ENCODE results near the gene ALOX5AP.

The ALOX5AP gene

GRCh38 chr13:30750036-30750435 is 14.7 kb downstream of the ALOX5AP start:
- no peaks in the 10 kb centered on the region for H4K20me1 ChIP-seq (ENCODE audit: insufficient read depth, low read length)
- H3K27me3 ChIP-seq (ENCODE audit: insufficient read depth, low read length, poor library complexity): no peaks in the 10 kb centered on the region
- no peak for ATAC-seq (ENCODE audit: insufficient read depth, low read depth)
- TF ChIP-seq CTCF (IDR thresholded peaks at IDR 0.05; ENCODE audit: borderline replicate concordance, extremely low read depth, low read length, poor library complexity, severe bottlenecking): no peak
- no peak for TF ChIP-seq EZH2 (IDR thresholded peaks at IDR 0.05; ENCODE audit: borderline replicate concordance, low read depth, low read length, severe bottlenecking)
- no peak overlapping the region for H3K4me2 ChIP-seq (ENCODE audit: insufficient read depth, low read length)
- no peak for DNase-seq
- H3K9me3 ChIP-seq (ENCODE audit: insufficient read depth, low read length, severe bottlenecking): peaks cover 2% of the 10 kb centered on the region
- peaks cover 4% of the 10 kb centered on the region; the same call in 1 of the 2 replicates for H3K36me3 ChIP-seq (ENCODE audit: insufficient read depth, low read length)
- no peak overlapping the region for H3K4me3 ChIP-seq (ENCODE audit: low read depth in 1 of 2, low read length in 2 of 2)
- H3K27ac ChIP-seq (ENCODE audit: low read length): no peak overlapping the region
- H3K9ac ChIP-seq (ENCODE audit: low read depth, low read length): no peak overlapping the region
- H3K79me2 ChIP-seq (ENCODE audit: insufficient read depth, low read length): no peaks in the 10 kb centered on the region
- peaks cover 23% of the 10 kb centered on the region for H3K4me1 ChIP-seq (ENCODE audit: insufficient read depth, low read length)
- H2AFZ ChIP-seq (ENCODE audit: low read depth, low read length): no peak overlapping the region

- Histone ChIP-seq H3K79me2 (ENCODE audit: insufficient read depth, low read length) (no peaks in the 10 kb centered on the region), H2AFZ (ENCODE audit: low read depth, low read length) (no peak overlapping the region), H3K27ac (ENCODE audit: low read length) (peak overlapping the region; percentile 34), H3K4me2 (ENCODE audit: insufficient read depth, low read length) (no peak overlapping the region), H3K4me1 (ENCODE audit: insufficient read depth, low read length) (peaks cover 23% of the 10 kb centered on the region), H3K4me3 (ENCODE audit: low read depth in 1 of 2, low read length in 2 of 2) (no peak overlapping the region), H3K27me3 (ENCODE audit: insufficient read depth, low read length, poor library complexity) (no peaks in the 10 kb centered on the region), H4K20me1 (ENCODE audit: insufficient read depth, low read length) (no peaks in the 10 kb centered on the region), H3K9me3 (ENCODE audit: insufficient read depth, low read length, severe bottlenecking) (peaks cover 2% of the 10 kb centered on the region), H3K36me3 (ENCODE audit: insufficient read depth, low read length) (0 out of 2 replicates have a peak, but pooled peaks cover 4% of the 10 kb centered on the region), H3K9ac (ENCODE audit: low read depth, low read length) (no peak overlapping the region)
- TF ChIP-seq CTCF (IDR thresholded peaks at IDR 0.05; ENCODE audit: borderline replicate concordance, extremely low read depth, low read length, poor library complexity, severe bottlenecking) (no peak), EZH2 (IDR thresholded peaks at IDR 0.05; ENCODE audit: borderline replicate concordance, low read depth, low read length, severe bottlenecking) (no peak)
- DNase-seq (peak; percentile 83), ATAC-seq (ENCODE audit: insufficient read depth, low read depth) (peak; percentile 87)
Measured at GRCh38 chr13:30751183-30751933, 16.0 kb downstream of the ALOX5AP start.

GRCh38 chr13:30752201-30752797 is 17.0 kb downstream of the ALOX5AP start:
- Histone ChIP-seq H3K36me3 (ENCODE audit: insufficient read depth, low read length) (0 out of 2 replicates have a peak, but pooled peaks cover 4% of the 10 kb centered on the region), H3K9me3 (ENCODE audit: insufficient read depth, low read length, severe bottlenecking) (peaks cover 2% of the 10 kb centered on the region), H3K27me3 (ENCODE audit: insufficient read depth, low read length, poor library complexity) (no peaks in the 10 kb centered on the region), H3K27ac (ENCODE audit: low read length) (peak overlapping the region; percentile 34), H4K20me1 (ENCODE audit: insufficient read depth, low read length) (no peaks in the 10 kb centered on the region), H2AFZ (ENCODE audit: low read depth, low read length) (no peak overlapping the region), H3K79me2 (ENCODE audit: insufficient read depth, low read length) (no peaks in the 10 kb centered on the region), H3K4me1 (ENCODE audit: insufficient read depth, low read length) (peaks cover 23% of the 10 kb centered on the region), H3K4me3 (ENCODE audit: low read depth in 1 of 2, low read length in 2 of 2) (no peak overlapping the region), H3K4me2 (ENCODE audit: insufficient read depth, low read length) (no peak overlapping the region), H3K9ac (ENCODE audit: low read depth, low read length) (no peak overlapping the region)
- no peak for ATAC-seq (ENCODE audit: insufficient read depth, low read depth)
- TF ChIP-seq CTCF (IDR thresholded peaks at IDR 0.05; ENCODE audit: borderline replicate concordance, extremely low read depth, low read length, poor library complexity, severe bottlenecking): no peak
- TF ChIP-seq EZH2 (IDR thresholded peaks at IDR 0.05; ENCODE audit: borderline replicate concordance, low read depth, low read length, severe bottlenecking): no peak
- no peak for DNase-seq
